ENCODE results near the gene PLXDC1.

DNA sequence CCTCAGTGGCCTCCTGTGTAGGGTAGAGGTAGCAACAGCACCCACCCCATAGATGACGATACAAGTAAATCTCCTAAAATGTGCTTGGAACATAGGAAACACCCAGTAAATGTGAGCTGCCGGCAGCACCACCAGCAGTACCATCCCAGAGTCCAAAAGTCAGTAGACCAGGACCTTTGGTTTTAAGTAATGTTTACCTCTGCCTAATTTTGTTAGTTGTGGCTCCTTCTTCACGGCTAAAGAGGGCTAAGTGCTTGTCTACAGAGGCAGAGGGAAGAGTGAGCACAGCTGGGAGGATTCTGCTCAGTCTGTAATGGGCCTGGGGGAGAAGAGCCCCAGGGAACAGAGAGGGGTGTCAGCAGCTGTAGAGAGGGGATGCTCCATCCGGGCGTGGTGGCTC, 92.9 kb downstream of the PLXDC1 start:
- TF ChIP-seq, protein P1, sequence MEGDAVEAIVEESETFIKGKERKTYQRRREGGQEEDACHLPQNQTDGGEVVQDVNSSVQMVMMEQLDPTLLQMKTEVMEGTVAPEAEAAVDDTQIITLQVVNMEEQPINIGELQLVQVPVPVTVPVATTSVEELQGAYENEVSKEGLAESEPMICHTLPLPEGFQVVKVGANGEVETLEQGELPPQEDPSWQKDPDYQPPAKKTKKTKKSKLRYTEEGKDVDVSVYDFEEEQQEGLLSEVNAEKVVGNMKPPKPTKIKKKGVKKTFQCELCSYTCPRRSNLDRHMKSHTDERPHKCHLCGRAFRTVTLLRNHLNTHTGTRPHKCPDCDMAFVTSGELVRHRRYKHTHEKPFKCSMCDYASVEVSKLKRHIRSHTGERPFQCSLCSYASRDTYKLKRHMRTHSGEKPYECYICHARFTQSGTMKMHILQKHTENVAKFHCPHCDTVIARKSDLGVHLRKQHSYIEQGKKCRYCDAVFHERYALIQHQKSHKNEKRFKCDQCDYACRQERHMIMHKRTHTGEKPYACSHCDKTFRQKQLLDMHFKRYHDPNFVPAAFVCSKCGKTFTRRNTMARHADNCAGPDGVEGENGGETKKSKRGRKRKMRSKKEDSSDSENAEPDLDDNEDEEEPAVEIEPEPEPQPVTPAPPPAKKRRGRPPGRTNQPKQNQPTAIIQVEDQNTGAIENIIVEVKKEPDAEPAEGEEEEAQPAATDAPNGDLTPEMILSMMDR (IDR thresholded peaks at IDR 0.05) = no peak
- TF ChIP-seq POLR2A (IDR thresholded peaks at IDR 0.05) = no peak
